Sigmoid colon (tissue), 7 donors: ENCODE measurements around the gene TMEM222. TPM values are rescaled to one million over a fixed set of nuclear protein-coding genes. Genes with fewer than 3 reads are reported as not detected.
"Not testable (repeated sequence)": the region's sequence is repeated elsewhere in the genome, so short reads cannot be mapped to it uniquely, and the experiment has no call there.

Experiments used
- DNase-seq: peaks from one replicate; pipeline ENCODE4 v3.0.0-alpha.2; 2019
- H3K27ac ChIP-seq, 4 donors: fragments of 200-600 bp; sonication (generic); one replicate each; pipeline ENCODE4 v1.5.1; 2016 to 2019; ENCODE audit warnings: mild to moderate bottlenecking in 1 of 4
- H3K27me3 ChIP-seq, 3 donors: fragments of 200-600 bp; sonication (generic); one replicate each; pipeline ENCODE4 v1.5.1; 2019; ENCODE audit warnings: mild to moderate bottlenecking in 1 of 3
- H3K36me3 ChIP-seq, 4 donors: fragments of 200-600 bp; sonication (generic); one replicate each; pipeline ENCODE4 v1.5.1; 2016 to 2019
- H3K4me1 ChIP-seq, 4 donors: fragments of 200-600 bp; sonication (generic); one replicate each; pipeline ENCODE4 v1.5.1; 2017 to 2019
- H3K4me3 ChIP-seq, 4 donors: fragments of 200-600 bp; sonication (generic); one replicate each; pipeline ENCODE4 v1.5.1; 2017 to 2019; ENCODE audit warnings: mild to moderate bottlenecking in 2 of 4, moderate library complexity in 1 of 4
- H3K9me3 ChIP-seq, 4 donors: fragments of 200-600 bp in 3 of 4; sonication (generic) in 3 of 4; one replicate each; pipeline versions ENCODE4 v1.5.1 to v1.6.1; 2013 to 2019
- CTCF ChIP-seq, 4 experiments: fragments of 450-650 bp in 3 of 4; fragments of 200-600 bp in 1 of 4; IDR thresholded peaks; one replicate each; pipeline ENCODE4 v1.5.1; 2016 to 2019; ENCODE audit warnings: antibody characterized with exemption in 4 of 4, mild to moderate bottlenecking in 3 of 4, moderate library complexity in 2 of 4
- EP300 ChIP-seq, 4 donors: sonication (generic); formaldehyde crosslinking; IDR thresholded peaks; one replicate each; pipeline ENCODE4 v1.6.1; 2017; ENCODE audit warnings: antibody characterized with exemption in 4 of 4
- POLR2A ChIP-seq, 2 donors: fragments of 450-650 bp; IDR thresholded peaks; one replicate each; pipeline ENCODE4 v1.6.1; 2016; ENCODE audit warnings: antibody characterized with exemption in 2 of 2, mild to moderate bottlenecking in 2 of 2, moderate library complexity in 2 of 2
- POLR2AphosphoS5 ChIP-seq, 4 donors: sonication (generic); formaldehyde crosslinking; IDR thresholded peaks; one replicate each; pipeline ENCODE4 v1.6.1; 2017; ENCODE audit warnings: antibody characterized with exemption in 4 of 4
- WGBS, 2 donors: extraction: QIAGEN DNeasy Blood & Tissue Kit; methylation state at CpG; one replicate each; pipeline ENCODE4 v1.1.7; 2013; 5-methylcytosine and 5-hydroxymethylcytosine counted together
- intact Hi-C: fragments of 100-400 bp; cut with DNase I; formaldehyde crosslinking; loops from one replicate; pipeline ENCODE4 v1.15.1; 2023
- polyA plus RNA-seq, 3 donors: library from polyadenylated mRNA; stranded (reverse); fragments of 200-250 nt; gene quantifications; one replicate each; pipeline ENCODE4 v1.2.3, GENCODE V29; 2013
- total RNA-seq, 4 donors: library from RNA; depleted of rRNA; stranded (reverse); fragments of >200 nt; gene quantifications; one replicate each; pipeline ENCODE4 v1.1.0, GENCODE V29; 2016
- donor health status: healthy with polysubstance abuse.
- donor health status: Bipolar disorder and iron deficiency.
- donor health status: healthy.

Gene TMEM222
- total RNA-seq (10 to 100 TPM; 18.9 to 20.9 (median 19.6) TPM), polyA plus RNA-seq (10 to 100 TPM; 15.7 to 46.9 (median 21.0) TPM)

- Histone ChIP-seq H3K4me1 (peaks cover 0 to 38% (median 25%) of the 10 kb centered on the region in 4 donors), H3K9me3 (no peaks in the 10 kb centered on the region), H3K4me3 (peak within 1 kb of the TSS; percentile 66 to 92 (median 87)), H3K27me3 (no peaks in the 10 kb centered on the region), H3K27ac (peak within 1 kb of the TSS; percentile 79 to 90 (median 88)), H3K36me3 (peaks cover 0 to 30% (median 7%) of the 10 kb centered on the region in 4 donors)
- intact Hi-C loops, result loop anchor here (2.0 to 10.0 kb wide), 5 partner anchors 23 to 343 kb away; partner anchors contain the start of genes AHDC1 and MAP3K6
- 0 to 1% methylated on average over 67 of the region's 67 CpGs for WGBS, 2 donors
- DNase-seq, result peak; percentile 99
- TF ChIP-seq CTCF (IDR thresholded peaks at IDR 0.05) (peak in 2 of 4 experiments; percentile 15 to 23), POLR2AphosphoS5 (IDR thresholded peaks at IDR 0.05) (peak; percentile 66 to 89 (median 78)), EP300 (IDR thresholded peaks at IDR 0.05) (peak in 1 of 4 donors; percentile 76), POLR2A (IDR thresholded peaks at IDR 0.05) (peak; percentile 25 to 48)
Measured at GRCh38 chr1:27321813-27322568, at the start of gene TMEM222. Gene TMEM222 (plus strand): TSS chr1:27322163. CDS start chr1:27322198, 35 bp downstream.

GRCh38 chr1:27274204-27274603, 47.8 kb upstream of the TMEM222 start:
- Histone ChIP-seq H3K4me1 (no peaks in the 10 kb centered on the region), H3K36me3 (peaks cover 0 to 9% (median 0%) of the 10 kb centered on the region in 4 donors), H3K27me3 (no peaks in the 10 kb centered on the region), H3K9me3 (no peaks in the 10 kb centered on the region), H3K4me3 (no peak overlapping the region), H3K27ac (no peak overlapping the region)
- 88 to 91% methylated on average over 1 of the region's 1 CpG for WGBS, 2 donors
- TF ChIP-seq POLR2AphosphoS5 (IDR thresholded peaks at IDR 0.05) (no peak), POLR2A (IDR thresholded peaks at IDR 0.05) (no peak), CTCF (IDR thresholded peaks at IDR 0.05) (no peak), EP300 (IDR thresholded peaks at IDR 0.05) (no peak)
- intact Hi-C loops, result no loop called here
- DNase-seq, result no peak

- Histone ChIP-seq H3K9me3 (no peaks in the 10 kb centered on the region), H3K36me3 (peaks cover 0 to 9% (median 0%) of the 10 kb centered on the region in 4 donors), H3K4me1 (no peaks in the 10 kb centered on the region), H3K27me3 (no peaks in the 10 kb centered on the region), H3K27ac (no peak overlapping the region), H3K4me3 (no peak overlapping the region)
- TF ChIP-seq POLR2AphosphoS5 (IDR thresholded peaks at IDR 0.05), result no peak
- intact Hi-C loops, result no loop called here
- WGBS, 2 donors, result 63 to 77% methylated on average over 3 of the region's 3 CpGs
- no peak for DNase-seq
Measured at GRCh38 chr1:27275696-27276095, 46.3 kb upstream of the TMEM222 start.

- intact Hi-C loops, result loop anchor here (1.0 to 5.0 kb wide), 3 partner anchors 86 to 242 kb away; no protein-coding TSS in a partner anchor
- H3K9me3 ChIP-seq, result no peaks in the 10 kb centered on the region
- H3K36me3 ChIP-seq, result peaks cover 10 to 39% (median 16%) of the 10 kb centered on the region in 4 donors
- no peaks in the 10 kb centered on the region for H3K4me1 ChIP-seq
- no peaks in the 10 kb centered on the region for H3K27me3 ChIP-seq
- H3K4me3 ChIP-seq, result no peak overlapping the region
- peak; percentile 58 to 80 (median 72) for TF ChIP-seq CTCF (IDR thresholded peaks at IDR 0.05)
- no peak for TF ChIP-seq POLR2AphosphoS5 (IDR thresholded peaks at IDR 0.05)
- no peak for TF ChIP-seq EP300 (IDR thresholded peaks at IDR 0.05)
- TF ChIP-seq POLR2A (IDR thresholded peaks at IDR 0.05), result no peak
- WGBS, 2 donors, result 50 to 52% methylated on average over 11 of the region's 11 CpGs
- no peak overlapping the region for H3K27ac ChIP-seq
- peak; percentile 88 for DNase-seq
Measured at GRCh38 chr1:27284425-27285273, 37.3 kb upstream of the TMEM222 start.

- no peak for DNase-seq
- intact Hi-C loops, result no loop called here
- H3K4me1 ChIP-seq, result no peaks in the 10 kb centered on the region
- H3K4me3 ChIP-seq, result no peak overlapping the region
- no peak overlapping the region for H3K27ac ChIP-seq
- H3K9me3 ChIP-seq, result no peaks in the 10 kb centered on the region
- TF ChIP-seq EP300 (IDR thresholded peaks at IDR 0.05), result no peak
- TF ChIP-seq CTCF (IDR thresholded peaks at IDR 0.05), result no peak
- TF ChIP-seq POLR2AphosphoS5 (IDR thresholded peaks at IDR 0.05), result no peak
- no peak for TF ChIP-seq POLR2A (IDR thresholded peaks at IDR 0.05)
- 74 to 87% methylated on average over 2 of the region's 2 CpGs for WGBS, 2 donors
- H3K36me3 ChIP-seq, result peaks cover 10 to 43% (median 18%) of the 10 kb centered on the region in 4 donors
- no peaks in the 10 kb centered on the region for H3K27me3 ChIP-seq
Measured at GRCh38 chr1:27285274-27285660, 36.7 kb upstream of the TMEM222 start.

GRCh38 chr1:27285821-27286220, 36.1 kb upstream of the TMEM222 start:
- H3K4me1 ChIP-seq, intact Hi-C loops, H3K9me3 ChIP-seq, H3K27ac ChIP-seq, H3K4me3 ChIP-seq, H3K27me3 ChIP-seq, DNase-seq: not testable (repeated sequence)
- 91 to 97% methylated on average over 7 of the region's 7 CpGs for WGBS, 2 donors
- peaks cover 10 to 48% (median 20%) of the 10 kb centered on the region in 4 donors for H3K36me3 ChIP-seq

GRCh38 chr1:27289125-27289524, 32.8 kb upstream of the TMEM222 start:
- H3K36me3 ChIP-seq, result peaks cover 10 to 60% (median 33%) of the 10 kb centered on the region in 4 donors
- intact Hi-C loops, result not testable (repeated sequence)

More at GRCh38 chr1:27289125-27289524, 32.8 kb upstream of the TMEM222 start:
- not testable (repeated sequence) for H3K27me3 ChIP-seq, DNase-seq, H3K4me1 ChIP-seq, H3K9me3 ChIP-seq, H3K4me3 ChIP-seq, H3K27ac ChIP-seq
- WGBS, 2 donors, result 98% methylated on average over 29 of the region's 29 CpGs
